ENCODE data around the gene CASKIN1.
"Not testable (repeated sequence)": the region's sequence is repeated elsewhere in the genome, so short reads cannot be mapped to it uniquely, and the experiment has no call there.

CASKIN1 gene

GRCh38 chr16:2142942-2143877 lies 53.2 kb downstream of the CASKIN1 start:
- no peak for DNase-seq (ENCODE audit: low read depth in 2 of 2)

- DNase-seq (ENCODE audit: low read depth in 2 of 2) = peak; percentile 98 to 99
Measured at GRCh38 chr16:2135770-2136490, 60.5 kb downstream of the CASKIN1 start, which contains the start of gene PKD1. Gene PKD1 (minus strand): TSS chr16:2135898. CDS start chr16:2135689, 209 bp downstream.

- not testable (repeated sequence) for DNase-seq (ENCODE audit: low read depth in 2 of 2)
Measured at GRCh38 chr16:2135071-2135470, 61.3 kb downstream of the CASKIN1 start.

- not testable (repeated sequence) for DNase-seq (ENCODE audit: low read depth in 2 of 2)
Measured at GRCh38 chr16:2133797-2134196, 62.6 kb downstream of the CASKIN1 start.

GRCh38 chr16:2129890-2130447 lies 66.4 kb downstream of the CASKIN1 start:
- DNase-seq (ENCODE audit: low read depth in 2 of 2) = not testable (repeated sequence)

- DNase-seq (ENCODE audit: low read depth in 2 of 2) = not testable (repeated sequence)
Measured at GRCh38 chr16:2129251-2129650, 67.2 kb downstream of the CASKIN1 start.

- not testable (repeated sequence) for DNase-seq (ENCODE audit: low read depth in 2 of 2)
Measured at GRCh38 chr16:2127630-2128280, 68.7 kb downstream of the CASKIN1 start.
